GM10266 (cell line): ENCODE results near the gene IRF5.
"Not testable (repeated sequence)": the region's sequence is repeated elsewhere in the genome, so short reads cannot be mapped to it uniquely, and the experiment has no call there.

Experiments used
- DNase-seq: peaks from one replicate; pipeline ENCODE4 v3.0.0; 2012; ENCODE audit errors: extremely low spot score
- TF ChIP-seq, protein P1 (sequence below): IDR thresholded peaks from 2 replicates; pipeline ENCODE4 v1.5.1; 2012; ENCODE audit warnings: mild to moderate bottlenecking, low read depth; ENCODE audit not compliant: control insufficient read depth, insufficient read depth; ENCODE audit errors: missing control alignments

IRF5 gene

GRCh38 chr7:128908750-128909624 is 28.7 kb upstream of the IRF5 start:
- TF ChIP-seq, protein P1, sequence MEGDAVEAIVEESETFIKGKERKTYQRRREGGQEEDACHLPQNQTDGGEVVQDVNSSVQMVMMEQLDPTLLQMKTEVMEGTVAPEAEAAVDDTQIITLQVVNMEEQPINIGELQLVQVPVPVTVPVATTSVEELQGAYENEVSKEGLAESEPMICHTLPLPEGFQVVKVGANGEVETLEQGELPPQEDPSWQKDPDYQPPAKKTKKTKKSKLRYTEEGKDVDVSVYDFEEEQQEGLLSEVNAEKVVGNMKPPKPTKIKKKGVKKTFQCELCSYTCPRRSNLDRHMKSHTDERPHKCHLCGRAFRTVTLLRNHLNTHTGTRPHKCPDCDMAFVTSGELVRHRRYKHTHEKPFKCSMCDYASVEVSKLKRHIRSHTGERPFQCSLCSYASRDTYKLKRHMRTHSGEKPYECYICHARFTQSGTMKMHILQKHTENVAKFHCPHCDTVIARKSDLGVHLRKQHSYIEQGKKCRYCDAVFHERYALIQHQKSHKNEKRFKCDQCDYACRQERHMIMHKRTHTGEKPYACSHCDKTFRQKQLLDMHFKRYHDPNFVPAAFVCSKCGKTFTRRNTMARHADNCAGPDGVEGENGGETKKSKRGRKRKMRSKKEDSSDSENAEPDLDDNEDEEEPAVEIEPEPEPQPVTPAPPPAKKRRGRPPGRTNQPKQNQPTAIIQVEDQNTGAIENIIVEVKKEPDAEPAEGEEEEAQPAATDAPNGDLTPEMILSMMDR: no peak
- DNase-seq: no peak

DNA sequence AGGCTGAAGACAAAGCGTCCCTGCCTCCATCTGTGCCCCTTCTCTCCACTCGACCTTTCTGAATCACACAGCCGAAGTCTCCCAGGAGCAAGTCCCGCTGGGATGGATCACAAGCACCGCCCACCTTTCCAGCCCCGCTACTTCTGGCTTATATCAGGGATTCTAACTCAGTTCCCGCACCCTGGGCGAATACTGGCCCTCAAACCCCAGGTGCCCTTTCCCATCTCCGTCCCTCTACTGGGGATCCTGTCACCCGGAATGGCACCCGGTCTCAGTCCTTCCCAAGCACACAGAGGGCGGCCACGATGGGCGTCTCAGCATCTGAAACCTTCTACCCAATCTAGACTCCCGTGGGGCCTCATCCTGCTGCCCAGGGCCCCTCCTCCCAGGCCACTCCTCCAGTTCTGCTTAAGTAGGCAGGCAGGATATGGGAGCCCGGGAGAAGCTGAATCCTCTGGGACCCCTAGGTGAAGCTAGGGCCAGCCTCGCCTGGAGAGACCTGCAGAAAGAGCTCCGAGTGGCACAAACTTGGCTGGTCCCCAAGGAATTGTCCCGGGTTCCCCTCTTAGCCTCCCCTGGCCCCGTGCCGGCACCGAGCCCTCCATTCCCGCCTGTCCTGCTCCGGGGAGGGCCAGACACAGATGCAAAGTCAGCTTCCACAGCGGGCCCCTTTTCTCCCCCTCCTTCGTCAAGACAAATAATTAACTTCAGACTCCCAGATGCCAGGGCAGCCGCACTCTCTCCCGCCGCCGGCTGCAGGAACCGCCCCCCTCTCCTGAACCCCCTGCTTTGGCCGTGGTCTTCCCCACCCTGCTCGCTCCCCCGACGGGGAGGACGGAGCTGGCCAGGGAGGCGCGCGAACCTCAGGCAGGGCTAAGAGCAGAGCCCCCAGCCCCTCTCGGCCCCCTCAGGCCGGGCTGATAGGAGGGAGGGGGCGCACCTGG is 27.8 kb upstream of the IRF5 start:
- no peak for DNase-seq
- TF ChIP-seq, protein P1: no peak

- TF ChIP-seq, protein P1: no peak
- no peak for DNase-seq
These were observed 27.2 kb upstream of the IRF5 start, which contains the start of gene KCP for GRCh38 chr7:128910569-128910945. KCP (minus strand) TSS chr7:128910709; CDS start chr7:128910676, 33 bp downstream.

DNA sequence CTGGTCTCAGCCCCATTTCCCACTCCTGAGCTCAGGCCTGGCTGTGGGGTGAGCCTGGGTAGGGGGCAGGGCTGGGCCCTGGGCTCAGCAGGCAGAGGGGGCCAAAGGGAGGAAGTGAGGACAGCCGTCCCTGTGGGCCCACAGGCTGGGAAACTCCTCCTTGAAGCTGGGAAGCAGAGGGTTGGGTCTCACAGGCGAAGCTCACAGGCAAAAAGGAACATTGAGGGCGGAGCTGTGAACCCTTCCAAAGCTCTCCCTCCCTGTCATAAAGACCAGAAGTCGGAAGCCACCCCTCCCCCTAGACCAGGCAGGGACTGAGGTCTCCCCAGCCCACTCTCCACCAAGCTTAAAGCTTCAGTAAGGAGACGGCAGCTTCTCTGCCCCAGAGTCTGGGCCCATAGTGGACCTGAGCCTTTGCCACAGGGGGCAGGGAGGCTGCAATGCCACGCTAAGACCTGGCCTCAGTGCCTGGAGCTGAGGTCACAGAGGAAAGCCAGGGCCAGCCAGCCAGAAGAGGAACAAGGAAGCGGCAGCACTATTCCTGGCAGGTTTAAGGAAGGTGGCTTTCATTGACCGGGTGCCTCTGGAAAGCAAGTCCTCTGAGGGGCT is 26.2 kb upstream of the IRF5 start:
- DNase-seq: no peak
- TF ChIP-seq, protein P1: no peak

DNA sequence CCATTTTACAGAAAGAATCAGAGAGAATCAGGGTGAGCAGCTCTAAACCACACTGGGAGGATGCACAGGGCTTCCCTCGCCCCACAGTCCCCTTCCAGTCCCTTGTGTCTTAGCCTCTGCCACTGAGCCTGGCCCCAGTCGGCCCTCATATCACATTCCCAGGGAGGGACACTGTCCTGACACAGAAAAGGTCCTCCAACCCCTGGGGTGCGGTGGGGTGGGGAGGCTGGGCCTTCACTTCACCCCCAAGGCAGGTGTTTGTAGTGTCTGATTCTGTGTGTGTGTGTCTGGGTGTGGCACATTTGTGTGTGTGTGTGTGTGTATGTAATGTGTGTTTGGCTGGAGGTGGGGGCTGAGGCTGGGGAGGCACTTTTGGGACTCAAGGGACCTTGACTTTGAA is 25.4 kb upstream of the IRF5 start:
- DNase-seq: no peak

GRCh38 chr7:128912709-128913495 is 24.8 kb upstream of the IRF5 start:
- DNase-seq: not testable (repeated sequence)

More for the DNA sequence above, 25.4 kb upstream of the IRF5 start:
- TF ChIP-seq, protein P1: no peak
